Islet precursor cell (in vitro differentiated cells): Measurements from ENCODE around the gene CNNM4.
A peak's percentile ranks its signal among the peaks of the same experiment; 100 is the strongest.

ENCODE experiments used
- DNase-seq: peaks from one replicate; pipeline ENCODE4 v3.0.0-alpha.2; 2018

CNNM4 gene

DNA sequence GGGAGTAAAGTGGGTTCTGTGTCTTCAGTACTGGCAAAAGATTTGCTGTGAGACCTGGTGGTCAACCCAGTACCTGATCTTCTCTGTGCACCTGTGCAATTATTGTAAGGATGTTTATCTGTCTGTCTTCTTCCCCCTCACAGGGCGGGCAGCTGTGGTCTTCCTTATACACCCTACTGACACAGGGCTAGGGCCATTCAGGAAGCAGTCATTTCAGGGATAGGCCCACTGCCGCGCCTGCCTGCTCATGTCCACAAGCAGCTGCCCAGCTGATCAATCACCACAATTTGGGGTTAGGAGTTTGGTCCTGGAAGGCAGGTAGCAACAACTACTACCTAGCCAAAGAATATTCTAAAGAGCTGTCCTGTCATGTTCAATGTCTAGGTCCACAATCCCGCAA is 1.2 kb upstream of the CNNM4 start:
- DNase-seq: no peak

DNA sequence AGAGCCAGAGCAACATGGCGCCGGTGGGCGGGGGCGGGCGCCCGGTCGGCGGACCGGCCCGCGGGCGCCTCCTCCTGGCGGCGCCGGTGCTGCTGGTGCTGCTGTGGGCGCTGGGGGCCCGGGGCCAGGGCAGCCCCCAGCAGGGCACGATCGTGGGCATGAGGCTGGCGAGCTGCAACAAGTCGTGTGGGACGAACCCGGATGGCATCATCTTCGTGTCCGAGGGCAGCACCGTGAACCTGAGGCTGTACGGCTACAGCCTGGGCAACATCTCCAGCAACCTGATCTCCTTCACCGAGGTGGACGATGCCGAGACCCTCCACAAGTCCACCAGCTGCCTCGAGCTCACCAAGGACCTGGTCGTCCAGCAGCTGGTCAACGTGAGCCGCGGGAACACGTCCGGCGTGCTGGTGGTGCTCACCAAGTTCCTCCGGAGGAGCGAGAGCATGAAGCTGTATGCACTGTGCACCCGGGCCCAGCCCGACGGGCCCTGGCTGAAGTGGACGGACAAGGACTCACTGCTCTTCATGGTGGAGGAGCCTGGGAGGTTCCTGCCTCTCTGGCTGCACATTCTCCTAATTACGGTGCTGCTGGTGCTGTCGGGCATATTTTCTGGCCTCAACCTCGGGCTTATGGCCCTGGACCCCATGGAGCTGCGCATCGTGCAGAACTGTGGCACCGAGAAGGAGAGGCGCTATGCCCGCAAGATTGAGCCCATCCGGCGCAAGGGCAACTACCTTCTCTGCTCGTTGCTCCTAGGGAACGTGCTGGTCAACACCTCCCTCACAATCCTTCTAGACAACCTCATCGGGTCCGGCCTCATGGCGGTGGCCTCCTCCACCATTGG is 507 bp downstream of the CNNM4 start:
- no peak for DNase-seq

DNA sequence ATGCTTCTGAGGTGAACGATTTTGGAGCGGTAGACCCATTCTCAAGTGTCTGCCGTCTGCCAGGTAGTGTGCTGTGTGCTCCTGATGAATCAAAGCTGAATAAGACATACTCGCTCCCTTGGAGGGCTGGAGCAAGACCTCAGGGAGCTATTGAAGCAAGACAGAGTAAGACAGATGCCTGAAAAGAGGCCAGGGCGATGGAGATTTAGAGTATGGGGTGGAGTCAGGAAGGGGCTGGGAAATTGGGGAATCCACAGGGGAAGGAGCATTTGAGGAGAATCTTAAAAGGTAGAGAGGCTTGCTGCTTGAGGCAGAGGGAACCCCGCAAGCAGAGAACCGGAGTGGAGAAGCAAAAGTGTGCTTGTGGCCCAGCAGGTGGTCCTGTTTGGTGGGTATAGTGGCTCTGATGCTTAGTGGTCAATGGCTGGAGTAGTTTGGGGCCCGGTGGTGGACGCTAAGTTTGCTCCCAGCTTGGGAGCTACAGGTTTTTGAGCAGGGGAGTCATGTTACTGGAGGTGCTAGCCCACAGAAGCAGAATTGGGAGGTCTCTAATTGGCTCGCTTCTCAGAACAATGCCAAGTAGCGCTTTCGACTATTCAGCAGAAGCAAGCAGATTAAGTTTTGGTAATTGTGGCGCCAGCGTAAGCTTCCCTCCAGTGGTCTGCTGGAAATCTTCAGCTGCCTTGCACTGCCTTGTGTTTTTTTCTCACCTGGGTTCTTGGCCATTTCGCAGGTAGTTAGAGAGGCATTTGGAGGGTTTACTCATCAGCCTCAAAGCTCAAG is 2.0 kb downstream of the CNNM4 start:
- DNase-seq: no peak

DNA sequence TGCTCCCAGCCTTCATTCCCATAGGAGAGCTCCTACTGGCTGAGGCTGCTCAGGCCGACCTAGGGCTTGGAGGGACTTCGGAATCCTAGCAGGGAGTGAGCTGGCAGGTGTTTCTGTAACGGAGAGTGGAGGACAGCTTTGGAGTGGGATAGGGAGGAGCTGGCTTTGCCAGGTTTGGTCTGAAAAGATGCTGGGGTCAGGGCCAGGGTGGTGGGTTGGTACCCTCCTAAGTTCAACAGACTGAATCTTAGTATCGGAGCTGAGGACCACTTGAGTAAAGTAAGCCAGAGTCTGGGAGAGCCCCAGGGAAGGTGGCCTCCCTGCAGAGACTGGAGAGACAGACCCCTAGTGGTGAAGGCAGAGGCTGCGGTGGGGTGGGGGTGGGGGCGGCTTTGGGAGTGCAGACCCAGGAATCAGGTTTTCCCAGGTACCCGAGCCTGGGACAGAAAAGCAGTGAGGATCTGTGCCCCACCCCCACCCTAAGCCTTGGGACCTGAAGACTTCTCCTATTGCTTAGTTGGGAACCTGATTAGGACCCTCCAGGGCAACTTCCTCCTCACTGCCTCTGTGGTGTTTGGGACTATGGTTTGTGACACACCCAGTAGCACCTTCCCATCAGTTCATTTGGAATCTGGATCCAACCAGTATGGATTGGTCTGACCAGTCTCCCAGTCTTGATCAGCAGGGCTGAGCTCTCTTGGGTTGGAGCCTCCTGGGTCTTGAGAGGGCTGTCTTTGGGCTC is 3.0 kb downstream of the CNNM4 start:
- peak; percentile 78 for DNase-seq

DNA sequence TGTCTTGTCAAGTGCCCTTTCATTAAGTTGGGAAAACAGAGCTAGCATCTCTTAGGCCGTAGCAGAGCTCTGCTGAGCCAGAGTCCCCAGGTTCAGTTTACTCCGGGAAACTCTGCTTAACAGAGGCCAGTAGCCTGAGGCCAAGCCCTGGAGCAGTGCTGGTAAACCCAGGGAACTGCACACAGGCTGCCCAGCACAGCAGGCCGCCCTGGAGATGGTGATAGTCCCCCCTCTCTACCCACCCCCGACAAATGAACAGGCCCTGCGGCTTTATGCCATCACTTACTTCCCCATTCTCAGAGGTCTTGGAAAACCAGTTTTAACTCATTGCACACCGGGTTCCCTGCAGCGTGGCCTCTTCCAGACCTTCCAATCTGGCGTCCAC is 3.5 kb downstream of the CNNM4 start:
- peak; percentile 87 for DNase-seq

DNA sequence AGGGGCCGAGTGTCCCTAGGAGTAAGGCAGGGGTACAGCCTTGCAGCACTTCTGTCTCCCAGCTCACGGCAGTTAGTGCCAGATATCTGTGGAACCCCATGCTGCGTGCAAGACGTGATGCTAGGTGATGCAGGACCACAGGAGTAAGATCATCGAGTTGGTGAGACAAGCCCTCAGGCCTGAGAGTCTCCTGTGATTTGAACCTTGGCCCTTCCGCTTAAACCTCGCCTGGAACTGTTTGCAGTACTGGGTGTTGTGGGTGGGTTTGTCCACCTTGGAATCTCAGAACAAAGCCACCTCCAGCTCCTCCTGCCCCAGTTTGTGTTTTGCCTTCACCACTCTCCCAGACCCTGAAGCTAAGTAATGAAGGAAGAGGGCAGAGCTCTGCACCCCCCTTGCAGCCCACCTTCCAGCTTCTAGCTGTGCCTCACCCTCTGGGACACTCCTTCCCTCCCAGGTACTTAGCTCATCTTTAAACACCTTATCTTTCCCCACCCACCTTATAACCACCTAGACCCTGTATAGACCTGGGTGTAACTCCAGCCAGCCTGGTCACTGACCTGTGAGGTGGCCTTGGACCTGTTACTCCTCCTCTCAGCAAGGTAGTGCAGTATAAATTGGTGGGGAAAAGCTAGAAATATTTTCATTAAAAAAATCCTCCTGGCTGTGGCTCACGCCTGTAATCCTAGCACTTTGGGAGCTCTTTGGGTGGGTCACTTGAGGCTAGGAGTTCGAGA is 6.6 kb downstream of the CNNM4 start:
- DNase-seq: no peak

DNA sequence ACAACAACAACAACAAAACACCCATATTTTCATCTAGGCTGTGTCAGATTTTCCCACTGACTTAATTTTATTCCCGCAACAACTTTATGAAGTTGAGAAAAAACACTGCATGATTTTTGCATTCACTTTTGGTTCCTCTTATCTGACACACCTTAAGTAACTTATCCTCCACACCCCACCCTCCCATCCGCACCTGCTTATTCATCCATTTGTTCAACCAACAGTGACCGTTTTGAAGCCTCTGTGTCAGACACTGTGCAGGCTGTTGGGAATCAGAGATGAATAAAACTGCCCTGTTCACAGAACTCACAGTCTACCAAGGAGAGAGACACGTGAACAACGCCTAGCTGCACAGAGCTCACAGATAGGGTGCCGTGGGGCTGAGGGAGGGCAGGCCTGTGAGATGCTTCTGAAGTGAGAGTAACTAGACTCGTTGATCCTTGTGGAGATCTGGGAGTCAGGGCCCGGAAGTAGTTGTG is 7.4 kb downstream of the CNNM4 start:
- DNase-seq: no peak

DNA sequence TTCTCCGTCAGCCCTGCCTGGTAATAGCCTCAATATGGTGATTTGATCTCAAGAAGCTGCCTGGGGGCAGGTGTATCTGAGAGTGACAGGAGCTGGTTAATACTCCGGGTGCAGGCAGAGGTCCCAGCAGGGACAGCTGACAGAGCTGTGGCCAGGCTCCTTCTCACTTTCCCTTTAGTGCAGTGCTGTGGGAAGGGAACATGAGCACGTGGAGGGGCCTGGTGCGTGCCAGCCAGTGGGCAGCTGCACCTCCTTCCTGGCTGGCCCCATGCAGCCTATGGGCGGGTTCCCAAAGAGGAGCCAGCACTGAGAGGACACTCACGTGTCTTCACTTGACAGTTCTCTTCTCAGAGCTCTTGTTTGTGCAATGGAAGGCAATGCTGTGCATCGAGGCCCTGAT is 9.1 kb downstream of the CNNM4 start:
- peak; percentile 65 for DNase-seq

DNA sequence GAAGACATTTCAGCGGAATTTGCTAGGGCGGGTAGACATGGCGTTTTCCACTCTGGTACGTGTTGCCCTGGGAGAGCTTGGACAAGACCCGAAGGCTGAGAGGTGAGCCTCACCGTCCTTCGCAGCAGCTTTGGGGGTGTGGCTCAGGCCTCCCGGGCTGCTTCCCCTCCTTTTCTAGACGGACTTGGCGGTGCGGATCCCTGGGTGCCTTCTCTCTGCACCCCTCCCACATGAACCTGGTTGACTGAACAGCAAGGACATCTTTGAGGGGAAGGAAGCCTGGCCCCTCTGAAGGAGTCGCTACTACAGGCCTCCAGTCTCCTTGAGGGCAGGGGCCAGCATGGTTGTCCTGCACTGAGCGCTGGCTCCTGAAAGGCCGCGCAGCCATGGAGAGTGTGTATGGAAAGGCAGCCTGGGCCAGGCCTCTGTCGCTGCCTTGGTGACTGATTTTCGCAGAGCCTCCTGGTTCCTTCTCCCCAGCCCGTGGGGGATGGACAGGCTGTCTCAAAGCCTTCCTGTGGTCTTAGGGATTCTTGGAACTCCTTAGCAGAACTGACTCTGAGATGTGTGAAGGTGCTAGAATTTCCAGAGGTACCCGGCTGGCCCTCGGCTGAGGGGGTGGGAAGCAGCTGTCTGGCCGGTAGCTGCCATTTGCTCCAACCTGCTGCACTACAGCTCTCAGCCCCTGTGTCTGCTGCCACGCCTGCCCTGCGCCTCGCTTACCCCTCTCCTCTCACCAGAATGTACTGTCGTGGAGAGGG is 9.9 kb downstream of the CNNM4 start:
- DNase-seq: no peak

DNA sequence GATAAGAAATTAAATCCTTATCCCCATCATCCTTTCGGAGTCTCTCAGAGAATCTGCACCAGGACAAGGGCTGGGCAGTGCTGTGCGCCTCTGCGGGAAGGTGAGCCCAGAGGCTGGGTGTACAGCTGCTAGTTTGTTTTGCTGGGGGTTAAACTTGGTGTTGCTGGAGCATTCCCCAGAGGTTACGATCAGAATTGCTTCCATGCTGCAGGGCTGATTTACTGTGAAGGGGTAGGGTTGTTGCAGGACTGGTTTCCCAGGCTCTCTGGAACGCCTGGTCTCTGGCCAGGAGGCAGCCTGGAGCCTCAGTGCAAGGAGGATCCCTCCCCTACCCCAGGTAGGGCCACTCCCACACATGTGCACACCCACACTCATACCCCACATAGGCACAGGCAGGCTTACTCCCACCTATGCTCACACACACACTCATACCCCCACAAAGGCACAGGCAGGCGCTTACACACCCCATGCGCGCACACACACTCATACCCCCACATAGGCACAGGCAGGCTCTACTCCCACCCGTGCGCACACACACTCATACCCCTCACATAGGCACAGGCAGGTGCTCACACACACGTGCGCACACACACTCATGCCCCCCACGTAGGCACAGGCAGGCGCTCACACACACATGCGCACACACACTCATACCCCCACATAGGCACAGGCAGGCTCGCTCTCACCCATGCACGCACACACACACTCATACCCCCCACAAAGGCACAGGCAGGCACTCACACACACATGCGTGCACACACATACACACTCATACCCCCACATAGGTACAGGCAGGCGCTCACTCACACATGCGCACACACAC is 11.3 kb downstream of the CNNM4 start:
- peak; percentile 95 for DNase-seq

DNA sequence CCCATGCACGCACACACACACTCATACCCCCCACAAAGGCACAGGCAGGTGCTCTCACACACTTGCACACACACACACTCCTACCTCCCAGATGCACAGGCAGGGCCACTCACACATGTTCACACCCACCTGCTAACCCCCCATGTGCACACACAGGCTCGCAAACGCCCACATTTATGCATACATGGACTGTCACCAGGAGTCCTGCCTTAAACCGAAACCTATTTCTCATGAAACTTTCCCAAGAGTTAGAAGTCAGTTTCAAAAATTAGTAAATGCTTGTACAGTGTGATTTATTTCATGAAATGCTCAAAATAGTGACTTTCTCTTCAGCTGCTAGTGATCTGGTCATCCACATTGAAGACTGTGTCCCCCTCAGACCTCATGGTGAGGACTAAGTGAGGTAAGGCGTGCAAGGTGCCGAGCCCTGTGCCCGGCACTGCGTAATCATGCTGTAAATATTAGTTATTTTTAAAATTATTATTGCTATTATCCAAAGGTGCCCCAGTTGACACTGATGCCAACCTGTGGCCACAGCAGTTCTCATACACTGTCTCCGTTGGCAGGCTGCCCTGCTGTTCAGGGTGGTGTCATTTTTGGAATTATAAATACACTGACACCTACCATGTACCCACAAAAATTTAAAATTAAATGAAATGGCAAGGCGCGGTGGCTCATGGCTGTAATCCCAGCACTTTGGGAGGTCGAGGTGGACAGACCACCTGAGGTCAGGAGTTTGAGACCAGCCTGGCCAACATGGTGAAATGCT is 12.4 kb downstream of the CNNM4 start:
- no peak for DNase-seq

DNA sequence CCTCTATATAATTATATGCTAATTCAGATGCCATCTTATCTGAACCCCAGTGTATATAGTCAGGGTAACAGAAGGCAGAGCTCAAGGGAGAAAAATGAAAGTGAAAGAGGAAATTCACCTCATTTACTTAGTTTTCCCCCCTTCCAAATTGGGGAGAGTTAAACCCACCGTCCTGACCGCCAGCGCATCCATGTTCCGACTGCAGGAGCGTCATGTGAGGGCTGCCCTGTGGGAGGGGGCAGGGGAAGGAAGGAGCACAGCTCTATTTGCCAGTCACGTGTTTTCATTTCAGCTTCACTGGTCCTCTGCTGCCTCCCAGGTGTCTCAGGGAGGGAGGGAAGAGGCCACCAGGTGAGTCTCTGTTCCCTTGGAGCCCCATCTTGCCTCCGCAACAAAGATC is 13.2 kb downstream of the CNNM4 start:
- DNase-seq: no peak

DNA sequence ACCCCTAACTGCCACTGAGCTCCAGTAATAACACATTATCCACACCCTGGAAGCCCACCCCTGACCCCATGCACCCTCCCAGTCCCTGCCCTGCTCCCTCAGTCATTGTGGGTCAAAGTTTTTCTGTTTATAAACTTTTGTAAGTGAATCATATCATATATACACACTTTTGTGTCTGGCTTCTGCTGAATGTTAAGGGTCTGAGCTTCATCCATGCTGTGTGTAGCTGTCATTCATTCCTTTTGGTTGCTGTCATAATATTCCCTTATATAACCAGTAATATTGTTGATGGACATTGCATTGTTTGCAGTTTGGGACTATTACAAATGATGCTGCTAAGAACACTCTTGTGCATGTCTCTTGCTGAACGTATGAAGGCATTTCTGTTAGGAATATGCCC is 14.5 kb downstream of the CNNM4 start:
- DNase-seq: no peak

DNA sequence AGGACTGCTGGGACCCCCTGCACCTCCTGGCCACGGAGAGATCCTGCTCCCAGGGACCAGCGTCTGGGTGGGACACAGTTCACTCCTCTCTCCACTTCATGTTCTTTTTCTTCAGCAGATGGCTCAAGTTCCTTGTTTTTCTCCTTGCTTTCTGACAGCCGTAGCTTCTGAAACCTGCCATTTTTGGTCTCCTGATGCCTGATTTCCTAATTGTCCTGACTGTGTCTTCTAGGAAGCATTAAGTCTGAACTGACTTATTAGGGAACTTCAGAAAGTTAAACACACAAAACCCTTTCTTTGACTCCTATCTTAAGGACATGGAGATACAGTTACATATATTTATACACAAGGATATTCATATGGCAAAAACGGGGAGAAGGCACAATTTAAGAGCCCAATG is 22.7 kb downstream of the CNNM4 start:
- no peak for DNase-seq

DNA sequence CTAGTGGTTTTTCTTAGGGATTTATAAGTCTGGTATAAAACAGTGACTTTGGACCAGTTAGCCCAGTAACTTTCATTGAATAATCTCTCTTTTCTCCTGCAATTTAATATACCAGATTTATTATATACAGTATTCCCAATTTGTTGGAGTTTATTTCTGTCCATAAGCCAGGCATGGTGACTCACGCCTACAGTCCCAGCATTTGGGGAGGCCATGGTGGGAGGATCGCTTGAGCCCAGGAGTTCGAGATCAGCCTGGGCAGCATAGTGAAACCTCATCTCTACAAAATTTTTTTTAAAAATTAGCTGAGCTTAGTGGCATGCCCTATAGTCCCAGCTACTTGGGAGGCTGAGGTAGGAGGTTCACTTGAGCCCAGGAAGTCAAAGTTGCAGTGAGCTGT is 26.7 kb downstream of the CNNM4 start:
- DNase-seq: no peak

DNA sequence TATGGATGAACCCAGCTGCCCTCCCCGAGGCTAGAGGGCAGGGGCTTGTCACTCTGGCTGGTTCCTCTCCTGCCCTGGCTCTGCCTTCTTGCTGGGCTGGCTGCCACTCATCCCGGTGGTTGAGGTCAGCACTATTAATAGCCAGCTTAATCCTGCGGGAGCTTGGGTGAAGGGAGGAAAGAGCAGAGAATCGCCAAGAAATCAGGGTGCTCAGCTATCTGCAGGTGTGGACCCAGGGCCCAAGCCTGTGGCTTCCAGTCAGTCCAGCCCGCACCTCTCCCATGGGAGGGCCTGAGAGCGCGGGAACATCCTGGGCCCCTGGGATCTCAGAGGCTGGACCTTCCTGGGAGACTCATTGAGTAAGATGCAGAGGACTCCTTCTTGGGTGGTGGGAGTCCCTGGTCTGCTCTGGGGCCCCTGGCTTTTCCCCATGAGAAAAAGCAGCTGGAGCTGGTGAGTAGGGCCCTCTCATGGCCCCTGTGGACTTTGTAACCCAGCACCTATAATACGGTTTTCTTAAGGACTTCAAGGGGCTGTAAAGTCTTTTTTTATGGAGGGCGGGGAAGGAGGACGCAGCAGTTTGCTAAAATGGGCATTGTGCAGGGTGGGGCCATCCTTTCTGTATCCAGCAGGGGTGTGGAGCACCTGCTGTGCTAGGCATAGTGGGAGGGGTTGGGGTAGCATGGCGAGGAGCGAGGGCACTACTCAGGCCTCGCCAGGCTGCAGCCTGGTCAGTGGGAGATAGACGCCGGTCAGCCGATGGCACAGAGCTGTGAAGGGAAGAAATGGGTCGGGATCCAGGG is 27.9 kb downstream of the CNNM4 start:
- DNase-seq: no peak

DNA sequence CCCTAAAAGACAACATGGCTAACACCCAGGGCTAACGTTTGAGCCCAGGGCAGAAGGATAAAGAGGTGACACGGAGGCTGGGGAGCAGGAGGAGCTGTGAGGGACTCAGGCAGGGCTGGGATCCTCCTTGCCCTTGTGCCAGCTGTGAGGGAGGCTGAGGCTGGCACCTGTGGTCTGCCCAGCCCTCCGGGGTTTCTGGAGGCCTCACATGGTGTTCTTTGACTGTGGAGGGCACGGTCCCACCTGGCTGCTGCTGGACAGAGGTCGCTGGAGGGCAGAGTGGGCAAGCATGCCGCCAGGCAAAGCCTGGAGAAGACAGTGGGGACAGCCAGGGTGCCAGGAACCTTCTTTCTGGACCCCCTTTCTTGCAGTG is 28.5 kb downstream of the CNNM4 start:
- no peak for DNase-seq

DNA sequence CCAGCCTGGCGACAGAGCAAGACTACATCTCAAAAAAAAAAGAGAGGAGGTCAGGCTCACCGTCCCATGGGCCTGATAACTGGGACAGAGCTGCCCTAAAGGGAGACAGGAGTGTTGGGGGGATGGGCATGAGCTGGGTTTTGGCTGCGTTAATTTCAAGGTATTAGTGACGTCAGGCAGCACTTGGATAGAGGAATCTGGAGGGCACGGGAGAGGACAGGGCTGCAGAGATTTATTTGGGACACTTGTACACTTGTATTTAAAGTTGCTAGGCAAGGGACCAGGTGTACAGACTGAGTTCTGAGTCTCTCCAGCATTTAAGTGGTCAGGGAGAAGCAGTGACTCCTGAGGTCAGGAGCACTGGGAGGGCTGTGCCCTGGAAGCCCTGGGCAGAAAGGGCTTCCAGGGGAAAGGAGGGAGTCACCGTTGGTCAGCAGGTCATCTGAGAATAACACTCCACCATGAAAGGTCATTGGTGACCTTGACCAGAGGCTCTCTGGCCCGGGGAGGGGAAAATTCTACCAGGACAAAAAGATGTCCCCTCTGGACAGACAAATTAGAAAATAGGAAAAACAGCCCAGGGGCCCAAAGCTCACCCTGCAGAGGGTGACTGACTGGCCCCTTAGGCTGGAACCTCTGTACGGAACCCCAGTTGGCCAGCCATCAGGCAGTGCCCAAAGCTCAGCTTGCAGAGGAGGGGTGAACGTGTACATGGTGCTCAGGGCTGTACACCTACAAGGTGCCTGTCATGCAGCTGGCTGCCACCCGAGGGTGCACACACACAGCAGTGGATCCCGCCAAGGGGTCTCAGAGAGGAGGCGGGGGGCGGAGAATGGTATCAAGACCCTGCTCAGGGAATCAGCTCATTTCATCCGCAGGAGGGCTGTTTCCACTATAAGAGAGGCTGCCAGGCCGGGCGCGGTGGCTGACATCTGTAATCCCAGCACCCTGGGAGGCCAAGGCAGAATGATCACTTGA is 32.4 kb downstream of the CNNM4 start:
- no peak for DNase-seq
